IMR-90 (cell line): ENCODE measurements around the gene CEP41. TPM values are rescaled to one million over a fixed set of nuclear protein-coding genes. Genes with fewer than 3 reads are reported as not detected.
"Not testable (repeated sequence)": the region's sequence is repeated elsewhere in the genome, so short reads cannot be mapped to it uniquely, and the experiment has no call there.

Experiments used
- ATAC-seq: fragments of 200-7000 bp; cut with Tn5 transposase; 2 replicates; pipeline ENCODE4 v1.9.1; 2020; ENCODE audit warnings: low read depth, mild to moderate bottlenecking, moderate library complexity
- BruUV-seq: library from RNA; stranded (reverse); fragments of 400-500 nt; replicated peaks from 2 replicates; lab custom pipeline; 2021; lab: Mats Ljungman, UMichigan
- CTCF ChIA-PET: fragments of 300-600 bp; formaldehyde crosslinking; extraction: SDS; loops from one replicate; lab custom pipeline; 2021; ENCODE audit warnings: antibody characterized with exemption; lab: Yijun Ruan, JAX
- POLR2A ChIA-PET: fragments of 300-600 bp; sonication (Branson Sonifier 250); formaldehyde crosslinking; loops from one replicate; lab custom pipeline; 2022; ENCODE audit warnings: antibody characterized with exemption; ENCODE audit not compliant: unreplicated experiment; lab: Charles Lee
- DNase-seq: peaks from one replicate; pipeline ENCODE4 v3.0.0; 2013
- H2AFZ ChIP-seq: replicated peaks from 2 replicates; pipeline ENCODE3; 2013; ENCODE audit warnings: low read length, mild to moderate bottlenecking; ENCODE audit not compliant: poor library complexity
- H2AK5ac ChIP-seq: 2 replicates; pipeline ENCODE4 v1.6.1; 2013; ENCODE audit warnings: low read depth, low read length, inconsistent platforms
- H2AK9ac ChIP-seq: replicated peaks from 2 replicates; pipeline ENCODE3; 2013; ENCODE audit warnings: mild to moderate bottlenecking, low read depth, low read length, moderate library complexity; ENCODE audit not compliant: poor library complexity
- H2BK120ac ChIP-seq: 2 replicates; pipeline ENCODE4 v1.6.1; 2013; ENCODE audit warnings: low read depth, low read length, inconsistent platforms
- H2BK15ac ChIP-seq: 3 replicates; pipeline ENCODE4 v1.6.1; 2013; ENCODE audit warnings: low read depth, low read length, inconsistent platforms
- H2BK20ac ChIP-seq: 2 replicates; pipeline ENCODE4 v1.6.1; 2013; ENCODE audit warnings: low read depth, mild to moderate bottlenecking, inconsistent platforms, low read length, moderate library complexity
- H2BK5ac ChIP-seq: 2 replicates; pipeline ENCODE4 v1.6.1; 2013; ENCODE audit warnings: mild to moderate bottlenecking, low read depth, low read length, inconsistent platforms; ENCODE audit not compliant: poor library complexity, severe bottlenecking
- H3K14ac ChIP-seq: replicated peaks from 2 replicates; pipeline ENCODE4 v1.6.1; 2013; ENCODE audit warnings: low read depth, low read length, inconsistent platforms
- H3K18ac ChIP-seq: 2 replicates; pipeline ENCODE4 v1.6.1; 2013; ENCODE audit warnings: low read depth, low read length, control low read depth
- H3K23ac ChIP-seq: 2 replicates; pipeline ENCODE4 v1.6.1; 2013; ENCODE audit warnings: low read depth, low read length, inconsistent platforms
- H3K27ac ChIP-seq: 2 replicates; pipeline ENCODE4 v1.5.1; 2013; ENCODE audit warnings: mild to moderate bottlenecking, control low read depth, low read length; ENCODE audit not compliant: insufficient read depth
- H3K27me3 ChIP-seq: 2 replicates; pipeline ENCODE4 v1.6.1; 2013; ENCODE audit warnings: low read length; ENCODE audit not compliant: control insufficient read depth, insufficient read depth
- H3K36me3 ChIP-seq: 2 replicates; pipeline ENCODE4 v1.6.1; 2013; ENCODE audit warnings: low read length, mixed read lengths; ENCODE audit not compliant: control insufficient read depth, insufficient read depth
- H3K4ac ChIP-seq: 2 replicates; pipeline ENCODE4 v1.6.1; 2013; ENCODE audit warnings: low read depth, low read length, inconsistent platforms
- H3K4me1 ChIP-seq: 2 replicates; pipeline ENCODE4 v1.6.1; 2013; ENCODE audit warnings: low read length, mixed read lengths; ENCODE audit not compliant: control insufficient read depth, insufficient read depth
- H3K4me2 ChIP-seq: 2 replicates; pipeline ENCODE4 v1.6.1; 2013; ENCODE audit warnings: low read depth, mild to moderate bottlenecking, control low read depth, low read length, moderate library complexity
- H3K4me3 ChIP-seq: 2 replicates; pipeline ENCODE4 v1.5.1; 2013; ENCODE audit warnings: low read depth, mild to moderate bottlenecking, control low read depth, low read length, moderate library complexity; ENCODE audit not compliant: insufficient read depth
- H3K56ac ChIP-seq: 2 replicates; pipeline ENCODE4 v1.6.1; 2013; ENCODE audit warnings: low read length, inconsistent platforms; ENCODE audit not compliant: insufficient read depth; ENCODE audit errors: extremely low read depth
- H3K79me1 ChIP-seq, 2 experiments: 2 replicates each; pipeline ENCODE4 v1.6.1; 2013; ENCODE audit warnings: low read length in 2 of 2, inconsistent platforms in 1 of 2, low read depth in 1 of 2
- H3K9ac ChIP-seq: 2 replicates; pipeline ENCODE4 v1.6.1; 2013; ENCODE audit warnings: low read depth, low read length, control low read depth
- H3K9me1 ChIP-seq: 2 replicates; pipeline ENCODE4 v1.6.1; 2013; ENCODE audit warnings: low read length, inconsistent platforms; ENCODE audit not compliant: insufficient read depth
- H3K9me3 ChIP-seq: 2 replicates; pipeline ENCODE4 v1.6.1; 2013; ENCODE audit warnings: low read length; ENCODE audit not compliant: control insufficient read depth, insufficient read depth
- H4K20me1 ChIP-seq: 2 replicates; pipeline ENCODE4 v1.6.1; 2013; ENCODE audit warnings: low read length, inconsistent platforms; ENCODE audit not compliant: insufficient read depth
- H4K5ac ChIP-seq: 2 replicates; pipeline ENCODE4 v1.6.1; 2013; ENCODE audit warnings: mild to moderate bottlenecking, low read depth, low read length, control low read depth
- H4K8ac ChIP-seq, 2 experiments: 2 replicates each; pipeline ENCODE4 v1.6.1; 2013; ENCODE audit warnings: low read depth in 2 of 2, low read length in 2 of 2, control low read depth in 1 of 2, inconsistent platforms in 1 of 2
- H4K91ac ChIP-seq: 2 replicates; pipeline ENCODE4 v1.6.1; 2013; ENCODE audit warnings: low read depth, low read length, inconsistent platforms; ENCODE audit not compliant: insufficient read depth
- POLR2A ChIP-seq: IDR thresholded peaks from 2 replicates; pipeline ENCODE4 v1.6.1; 2012; ENCODE audit warnings: mild to moderate bottlenecking, low read depth, low read length
- RAD21 ChIP-seq: IDR thresholded peaks from 2 replicates; pipeline ENCODE4 v1.6.1; 2012; ENCODE audit warnings: low read length, improper control_type of control experiment
- WGBS, 2 experiments: methylation state at CpG; one replicate each; pipeline versions ENCODE4 v1.1.5 to v1.1.7; 2013; ENCODE audit warnings: missing lambda C conversion rate in 2 of 2; ENCODE audit not compliant: insufficient read length in 1 of 2; ENCODE audit errors: extremely low coverage in 2 of 2; 5-methylcytosine and 5-hydroxymethylcytosine counted together
- dilution Hi-C: fragments of 300-500 bp; cut with HindIII; formaldehyde crosslinking; loops from one replicate; pipeline ENCODE4 v1.14.3; 2018; ENCODE audit warnings: low sequenced_read_pairs; ENCODE audit not compliant: unreplicated experiment
- in situ Hi-C: fragments of 300-500 bp; cut with MboI; formaldehyde crosslinking; loops from 3 replicates; pipeline ENCODE4 v1.14.3; 2019; ENCODE audit warnings: low sequenced_read_pairs, inconsistent platforms, mixed read lengths
- intact Hi-C: fragments of 100-400 bp; cut with micrococcal nuclease; formaldehyde crosslinking; loops from 2 replicates; pipeline ENCODE4 v1.10.0; 2022
- polyA plus RNA-seq, 3 experiments: library from polyadenylated mRNA; depleted of rRNA; stranded (reverse); fragments of >200 nt; gene quantifications; 2 replicates each; pipeline ENCODE4 v1.2.3, GENCODE V29; 2012; ENCODE audit warnings: low replicate concordance in 1 of 3
- total RNA-seq: library from RNA; depleted of rRNA; stranded (reverse); fragments of >200 nt; gene quantifications from 2 replicates; pipeline ENCODE4 v1.2.3, GENCODE V29; 2012

The CEP41 gene
- total and polyA plus RNA-seq, 2 of the 4 experiments (the other 2 are of a cell fraction): 12.2 to 21.9 TPM

DNA sequence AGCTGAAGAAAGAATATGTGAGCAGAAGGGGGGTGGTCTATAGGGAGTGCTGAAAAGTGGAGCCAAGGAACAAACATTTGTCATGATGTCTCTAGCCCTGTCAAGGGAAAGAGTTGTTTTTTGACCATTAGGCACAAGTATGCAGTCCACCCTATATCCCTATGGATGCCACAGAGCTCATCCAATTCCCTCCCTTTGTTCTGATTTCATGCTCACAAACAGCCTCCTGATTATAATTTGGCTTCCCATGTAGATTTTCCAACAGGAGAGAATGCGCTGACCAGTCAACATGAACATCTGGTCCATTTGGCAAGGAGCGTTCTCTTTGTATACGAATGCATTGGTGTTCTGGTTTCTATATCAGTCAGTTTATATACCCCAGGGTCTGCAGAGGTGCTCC lies 12.1 kb upstream of the CEP41 start:
- dilution Hi-C loops: no loop called here
- no peaks in the 10 kb centered on the region for H4K20me1 ChIP-seq
- no peak overlapping the region for H3K4ac ChIP-seq
- no CpG with 5 or more reads among the region's 3 CpGs for WGBS, 2 experiments
- BruUV-seq: no TSS peak
- in situ Hi-C loops: no loop called here
- TF ChIP-seq RAD21 (no peak), POLR2A (no peak)
- no peak overlapping the region for H2BK5ac ChIP-seq
- H3K27ac ChIP-seq: no peak overlapping the region
- intact Hi-C loops: no loop called here
- H2BK15ac ChIP-seq: no peak overlapping the region
- no peaks in the 10 kb centered on the region for H3K79me1 ChIP-seq
- H3K56ac ChIP-seq: no peak overlapping the region
- peaks cover 4% of the 10 kb centered on the region; the same call in 1 of the 2 replicates for H3K27me3 ChIP-seq
- no peaks in the 10 kb centered on the region for H3K9me3 ChIP-seq
- ATAC-seq (no peak), DNase-seq (no peak)
- no peak overlapping the region for H2AFZ ChIP-seq
- H3K9ac ChIP-seq: no peak overlapping the region
- H3K23ac ChIP-seq: no peak overlapping the region
- POLR2A ChIA-PET: no interaction called here
- no peak overlapping the region for H3K4me2 ChIP-seq
- no peaks in the 10 kb centered on the region for H3K9me1 ChIP-seq
- H3K14ac ChIP-seq: no peak overlapping the region
- no peak overlapping the region for H2BK20ac ChIP-seq
- no peak overlapping the region for H4K5ac ChIP-seq
- no peak overlapping the region for H2BK120ac ChIP-seq
- H3K18ac ChIP-seq: no peak overlapping the region
- H2AK5ac ChIP-seq: no peak overlapping the region
- H4K8ac ChIP-seq: no peak overlapping the region
- no peak overlapping the region for H3K4me3 ChIP-seq
- CTCF ChIA-PET: no interaction called here
- no peaks in the 10 kb centered on the region for H3K36me3 ChIP-seq
- H3K4me1 ChIP-seq: no peaks in the 10 kb centered on the region
- no peak overlapping the region for H2AK9ac ChIP-seq
- H4K91ac ChIP-seq: no peak overlapping the region

- H2BK5ac ChIP-seq, H2AK5ac ChIP-seq, H3K4me2 ChIP-seq, H4K20me1 ChIP-seq, H3K9me3 ChIP-seq, in situ Hi-C loops, H2AK9ac ChIP-seq, CTCF ChIA-PET, ATAC-seq, H3K27me3 ChIP-seq, H3K14ac ChIP-seq, intact Hi-C loops, H3K27ac ChIP-seq, H3K23ac ChIP-seq, H3K9ac ChIP-seq, POLR2A ChIA-PET, H2BK20ac ChIP-seq, H4K8ac ChIP-seq, H3K18ac ChIP-seq, BruUV-seq, dilution Hi-C loops, H3K56ac ChIP-seq, H3K4me1 ChIP-seq, H3K9me1 ChIP-seq, H3K79me1 ChIP-seq, H4K5ac ChIP-seq, H3K4ac ChIP-seq, H3K36me3 ChIP-seq, H2AFZ ChIP-seq, H2BK120ac ChIP-seq, DNase-seq, H3K4me3 ChIP-seq, H4K91ac ChIP-seq, H2BK15ac ChIP-seq: not testable (repeated sequence)
- WGBS, 2 experiments: 100% methylated on average over 1 of the region's 3 CpGs; no CpG with 5 or more reads in 1 of the 2 experiments
These were observed 10.5 kb upstream of the CEP41 start for GRCh38 chr7:130451344-130451743.
